GM10266 (cell line): ENCODE measurements around the gene NTRK2.

Source experiments
- DNase-seq: peaks from one replicate; pipeline ENCODE4 v3.0.0; 2012; ENCODE audit errors: extremely low spot score
- CTCF ChIP-seq: IDR thresholded peaks from 2 replicates; pipeline ENCODE4 v1.5.1; 2012; ENCODE audit warnings: mild to moderate bottlenecking, low read depth; ENCODE audit not compliant: control insufficient read depth, insufficient read depth; ENCODE audit errors: missing control alignments

NTRK2 gene

GRCh38 chr9:84785792-84786547 is 116.4 kb downstream of the NTRK2 start:
- no peak for DNase-seq
- TF ChIP-seq CTCF = no peak

GRCh38 chr9:84788803-84789462 is 119.4 kb downstream of the NTRK2 start:
- TF ChIP-seq CTCF = no peak
- DNase-seq = no peak

- DNase-seq = no peak
- TF ChIP-seq CTCF = no peak
These were observed 119.9 kb downstream of the NTRK2 start for GRCh38 chr9:84789463-84789830.

GRCh38 chr9:84791643-84792042 is 122.1 kb downstream of the NTRK2 start:
- TF ChIP-seq CTCF = no peak
- no peak for DNase-seq

GRCh38 chr9:84793251-84793650 is 123.7 kb downstream of the NTRK2 start:
- TF ChIP-seq CTCF = no peak
- no peak for DNase-seq

GRCh38 chr9:84794981-84795637 is 125.6 kb downstream of the NTRK2 start:
- DNase-seq = no peak
- TF ChIP-seq CTCF = no peak

GRCh38 chr9:84796404-84796803 is 126.9 kb downstream of the NTRK2 start:
- DNase-seq = no peak
- TF ChIP-seq CTCF = no peak
